ENCODE measurements around the gene PKHD1.
"Not testable (repeated sequence)": the region's sequence is repeated elsewhere in the genome, so short reads cannot be mapped to it uniquely, and the experiment has no call there.

Gene PKHD1

GRCh38 chr6:51983564-51983963, 103.8 kb downstream of the PKHD1 start:
- DNase-seq (ENCODE audit: low spot score): no peak
- Histone ChIP-seq H3K4me3 (no peak overlapping the region), H3K27ac (no peak overlapping the region)
- no peak for TF ChIP-seq CTCF (IDR thresholded peaks at IDR 0.05)

- H3K27ac ChIP-seq; DNase-seq (ENCODE audit: low spot score); H3K4me3 ChIP-seq: not testable (repeated sequence)
These were observed 104.7 kb downstream of the PKHD1 start for GRCh38 chr6:51982695-51983094.

- H3K27ac ChIP-seq: no peak overlapping the region
- TF ChIP-seq CTCF (IDR thresholded peaks at IDR 0.05): no peak
- no peak overlapping the region for H3K4me3 ChIP-seq
- no peak for DNase-seq (ENCODE audit: low spot score)
These were observed 111.0 kb downstream of the PKHD1 start for GRCh38 chr6:51976374-51976773.

- TF ChIP-seq CTCF (IDR thresholded peaks at IDR 0.05): no peak
- H3K4me3 ChIP-seq: no peak overlapping the region
- DNase-seq (ENCODE audit: low spot score): no peak
- H3K27ac ChIP-seq: no peak overlapping the region
These were observed 114.8 kb downstream of the PKHD1 start for GRCh38 chr6:51972659-51973058.

- Histone ChIP-seq H3K27ac (no peak overlapping the region), H3K4me3 (no peak overlapping the region)
- DNase-seq (ENCODE audit: low spot score): no peak
- no peak for TF ChIP-seq CTCF (IDR thresholded peaks at IDR 0.05)
These were observed 119.1 kb downstream of the PKHD1 start for GRCh38 chr6:51968265-51968664.

GRCh38 chr6:51965222-51965801, 122.1 kb downstream of the PKHD1 start:
- no peak for TF ChIP-seq CTCF (IDR thresholded peaks at IDR 0.05)
- DNase-seq (ENCODE audit: low spot score): no peak
- no peak overlapping the region for H3K4me3 ChIP-seq
- no peak overlapping the region for H3K27ac ChIP-seq

- H3K27ac ChIP-seq: no peak overlapping the region
- no peak for TF ChIP-seq CTCF (IDR thresholded peaks at IDR 0.05)
- no peak for DNase-seq (ENCODE audit: low spot score)
- no peak overlapping the region for H3K4me3 ChIP-seq
These were observed 123.4 kb downstream of the PKHD1 start for GRCh38 chr6:51963980-51964379.

- TF ChIP-seq CTCF (IDR thresholded peaks at IDR 0.05): no peak
- no peak overlapping the region for H3K27ac ChIP-seq
- no peak overlapping the region for H3K4me3 ChIP-seq
- DNase-seq (ENCODE audit: low spot score): no peak
These were observed 125.1 kb downstream of the PKHD1 start for GRCh38 chr6:51962354-51962753.
